Smooth muscle cell of trachea (primary cell): Measurements from ENCODE around the gene LECT2. TPM values are rescaled to one million over a fixed set of nuclear protein-coding genes. Genes with fewer than 3 reads are reported as not detected.

Experiments used
- total RNA-seq: library from RNA; depleted of rRNA; stranded (reverse); fragments of >200 nt; gene quantifications from 2 replicates; pipeline ENCODE4 v1.2.1, GENCODE V29; 2014

The LECT2 gene
- total RNA-seq = not detected in 2 replicates

GRCh38 chr5:135954899-135955298, at the start of gene LECT2:
TSS of gene LECT2 (minus strand) at chr5:135954983. CDS start at chr5:135954833, 150 bp downstream.

Other genes with a start within 250 kb of the LECT2 start
- not detected in 2 replicates for gene SLC25A48, start 120.3 kb downstream of the LECT2 start, total RNA-seq
- gene IL9, start 59.1 kb downstream of the LECT2 start, total RNA-seq = not detected in 2 replicates
- 581 and 1,490 TPM in 2 replicates for gene TGFBI, start 74.0 kb upstream of the LECT2 start, total RNA-seq
- gene SMAD5, start 177.9 kb upstream of the LECT2 start, total RNA-seq = 54.3 and 66.9 TPM in 2 replicates
- gene SMIM32, start 238.2 kb upstream of the LECT2 start, total RNA-seq = not detected in 2 replicates